ENCODE results near the gene TNKS1BP1.
"Not testable (repeated sequence)": the region's sequence is repeated elsewhere in the genome, so short reads cannot be mapped to it uniquely, and the experiment has no call there.

- TF ChIP-seq EZH2 (IDR thresholded peaks at IDR 0.05; ENCODE audit: borderline replicate concordance); CTCF (IDR thresholded peaks at IDR 0.05; ENCODE audit: poor library complexity); EZH2phosphoT487 (IDR thresholded peaks at IDR 0.05; ENCODE audit: low read depth, severe bottlenecking, unreplicated experiment): not testable (repeated sequence)
Observed at GRCh38 chr11:57336856-57337255, 12.1 kb upstream of the TNKS1BP1 start.
